Amygdala (tissue), 56 donors: Measurements from ENCODE around the gene LBX2.

Experiments
- DNase-seq, 56 donors: peaks; one replicate each; lab custom pipeline; 2025; lab: John Stamatoyannopoulos, UW

LBX2 gene

GRCh38 chr2:74526649-74527230 lies 27.3 kb upstream of the LBX2 start:
- no peak for DNase-seq

GRCh38 chr2:74525717-74526648 lies 26.6 kb upstream of the LBX2 start, which contains the start of gene DQX1:
Gene DQX1, minus strand, starts transcription at chr2:74526231. Its CDS starts 502 bp downstream, at chr2:74525729.
- DNase-seq: peak in 6 of 56 donors; percentile 2 to 20 (median 12)

- no peak for DNase-seq
These were observed 25.7 kb upstream of the LBX2 start for GRCh38 chr2:74524955-74525716.

- no peak for DNase-seq
These were observed 24.6 kb upstream of the LBX2 start for GRCh38 chr2:74524005-74524404.

- DNase-seq: no peak
These were observed 23.1 kb upstream of the LBX2 start for GRCh38 chr2:74522516-74522915.

GRCh38 chr2:74516650-74517049 lies 17.2 kb upstream of the LBX2 start:
- no peak for DNase-seq

GRCh38 chr2:74515981-74516633 lies 16.7 kb upstream of the LBX2 start:
- peak in 21 of 56 donors; percentile 0 to 51 (median 19) for DNase-seq

GRCh38 chr2:74515271-74515980 lies 16.0 kb upstream of the LBX2 start:
- no peak for DNase-seq

- no peak for DNase-seq
These were observed 15.2 kb upstream of the LBX2 start, which contains the start of gene TLX2 for GRCh38 chr2:74514368-74515270. Gene TLX2, plus strand, starts transcription at chr2:74514450. Its CDS starts 357 bp downstream, at chr2:74514807.

GRCh38 chr2:74513605-74514367 lies 14.4 kb upstream of the LBX2 start:
- DNase-seq: no peak

GRCh38 chr2:74512744-74513604 lies 13.6 kb upstream of the LBX2 start:
- no peak for DNase-seq

GRCh38 chr2:74511104-74511989 lies 11.9 kb upstream of the LBX2 start:
- no peak for DNase-seq

GRCh38 chr2:74510272-74510671 lies 10.9 kb upstream of the LBX2 start:
- no peak for DNase-seq

- DNase-seq: peak in 25 of 56 donors; percentile 5 to 60 (median 35)
These were observed 8.6 kb upstream of the LBX2 start for GRCh38 chr2:74507926-74508520.

- peak; percentile 61 to 99 (median 94) for DNase-seq
These were observed 7.9 kb upstream of the LBX2 start, which contains the start of gene PCGF1 for GRCh38 chr2:74507145-74507925. Gene PCGF1, minus strand, starts transcription at chr2:74507695. Its CDS starts 27 bp downstream, at chr2:74507668.
